Measurements from ENCODE around the gene OVCH2. TPM values are rescaled to one million over a fixed set of nuclear protein-coding genes. Genes with fewer than 3 reads are reported as not detected.

Gene OVCH2
- total and polyA plus RNA-seq, 10 of the 15 experiments (the other 5 are each of a cell fraction or from before 2014, with no cell fraction given): not detected

- TF ChIP-seq CREB1 (IDR thresholded peaks at IDR 0.05; ENCODE audit: low read depth) (0 out of 2 replicates have a peak, but pooled peaks have one; percentile 4), EED (IDR thresholded peaks at IDR 0.05; ENCODE audit: low read depth) (no peak), E2F4 (IDR thresholded peaks at IDR 0.05; ENCODE audit: low read depth, low read length) (no peak), CREM (IDR thresholded peaks at IDR 0.05; ENCODE audit: low read depth) (0 out of 2 replicates have a peak, but pooled peaks have one; percentile 7), PAX8 (IDR thresholded peaks at IDR 0.05) (no peak), RELA (IDR thresholded peaks at IDR 0.05; ENCODE audit: borderline replicate concordance, partially characterized antibody) (no peak), TARDBP (IDR thresholded peaks at IDR 0.05; ENCODE audit: borderline replicate concordance) (no peak), ZZZ3 (IDR thresholded peaks at IDR 0.05; ENCODE audit: control insufficient read depth, insufficient read length, low read depth) (no peak), ZNF384 (IDR thresholded peaks at IDR 0.05; ENCODE audit: borderline replicate concordance, low read depth, low read length) (no peak), BACH1 (IDR thresholded peaks at IDR 0.05; ENCODE audit: borderline replicate concordance) (0 out of 2 replicates have a peak, but pooled peaks have one; percentile 17), HDGF (IDR thresholded peaks at IDR 0.05) (no peak), NR2C2 (IDR thresholded peaks at IDR 0.05; ENCODE audit: borderline replicate concordance, control insufficient read depth, insufficient read length, low read depth) (no peak)
- TF ChIP-seq, protein P1, sequence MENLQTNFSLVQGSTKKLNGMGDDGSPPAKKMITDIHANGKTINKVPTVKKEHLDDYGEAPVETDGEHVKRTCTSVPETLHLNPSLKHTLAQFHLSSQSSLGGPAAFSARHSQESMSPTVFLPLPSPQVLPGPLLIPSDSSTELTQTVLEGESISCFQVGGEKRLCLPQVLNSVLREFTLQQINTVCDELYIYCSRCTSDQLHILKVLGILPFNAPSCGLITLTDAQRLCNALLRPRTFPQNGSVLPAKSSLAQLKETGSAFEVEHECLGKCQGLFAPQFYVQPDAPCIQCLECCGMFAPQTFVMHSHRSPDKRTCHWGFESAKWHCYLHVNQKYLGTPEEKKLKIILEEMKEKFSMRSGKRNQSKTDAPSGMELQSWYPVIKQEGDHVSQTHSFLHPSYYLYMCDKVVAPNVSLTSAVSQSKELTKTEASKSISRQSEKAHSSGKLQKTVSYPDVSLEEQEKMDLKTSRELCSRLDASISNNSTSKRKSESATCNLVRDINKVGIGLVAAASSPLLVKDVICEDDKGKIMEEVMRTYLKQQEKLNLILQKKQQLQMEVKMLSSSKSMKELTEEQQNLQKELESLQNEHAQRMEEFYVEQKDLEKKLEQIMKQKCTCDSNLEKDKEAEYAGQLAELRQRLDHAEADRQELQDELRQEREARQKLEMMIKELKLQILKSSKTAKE (IDR thresholded peaks at IDR 0.05; ENCODE audit: low read depth, poor library complexity, severe bottlenecking): no peak
Measured at GRCh38 chr11:7673724-7674434, 32.4 kb downstream of the OVCH2 start (continued).
